Hematopoietic multipotent progenitor cell (in vitro differentiated cells): ENCODE results near the gene IL21. TPM values are rescaled to one million over a fixed set of nuclear protein-coding genes. Genes with fewer than 3 reads are reported as not detected.
"Not testable (repeated sequence)": the region's sequence is repeated elsewhere in the genome, so short reads cannot be mapped to it uniquely, and the experiment has no call there.

Source experiments
- DNase-seq, 3 donors: peaks; one replicate each; pipeline ENCODE4 v3.0.0-alpha.2; 2011 to 2015; ENCODE audit warnings: low read depth in 2 of 3, low spot score in 2 of 3
- total RNA-seq: library from RNA; depleted of rRNA; stranded (reverse); fragments of >200 nt; gene quantifications from one replicate; pipeline ENCODE4 v1.2.3, GENCODE V29; 2012

The IL21 gene
- total RNA-seq, 1 donor, result not detected

DNA sequence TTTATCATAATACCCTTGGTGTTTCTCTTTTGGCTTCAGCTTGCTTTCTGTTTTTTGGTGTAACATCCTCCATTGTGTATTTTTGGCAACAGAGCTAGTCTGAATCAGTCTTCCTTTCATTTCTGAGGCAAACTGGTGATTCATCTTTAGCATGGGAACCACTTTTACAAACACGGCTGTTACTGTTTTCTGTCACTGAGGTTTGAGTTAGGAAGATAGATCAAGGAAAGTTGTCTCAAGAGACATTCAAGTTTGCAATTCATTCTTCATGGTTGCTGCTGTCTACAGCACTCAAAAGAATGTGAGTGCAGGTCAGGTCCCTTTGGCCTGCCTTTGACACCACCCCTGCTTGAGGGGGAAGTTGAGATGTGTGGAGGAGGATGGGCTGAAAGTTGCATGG is 36.3 kb downstream of the IL21 start:
- no peak for DNase-seq

DNA sequence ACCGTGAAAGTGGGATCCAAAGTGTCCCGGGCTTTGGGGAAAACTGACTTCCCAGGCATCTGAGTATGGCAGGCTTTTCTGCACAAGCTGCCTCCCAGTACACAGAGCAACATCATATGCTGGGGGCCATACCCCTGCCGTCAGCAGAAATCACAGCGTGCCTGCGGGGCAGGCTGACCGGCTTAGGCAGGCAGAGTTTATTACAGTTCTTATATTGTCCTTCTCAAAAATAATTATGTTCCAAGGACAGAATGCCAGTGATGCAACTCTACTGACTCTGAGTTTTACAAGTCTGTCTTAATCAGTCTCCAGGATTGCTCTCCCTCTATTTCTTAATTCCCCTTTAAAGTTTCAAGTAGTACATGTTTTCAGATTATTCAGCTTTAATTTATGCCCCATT is 37.0 kb downstream of the IL21 start:
- DNase-seq, result no peak

DNA sequence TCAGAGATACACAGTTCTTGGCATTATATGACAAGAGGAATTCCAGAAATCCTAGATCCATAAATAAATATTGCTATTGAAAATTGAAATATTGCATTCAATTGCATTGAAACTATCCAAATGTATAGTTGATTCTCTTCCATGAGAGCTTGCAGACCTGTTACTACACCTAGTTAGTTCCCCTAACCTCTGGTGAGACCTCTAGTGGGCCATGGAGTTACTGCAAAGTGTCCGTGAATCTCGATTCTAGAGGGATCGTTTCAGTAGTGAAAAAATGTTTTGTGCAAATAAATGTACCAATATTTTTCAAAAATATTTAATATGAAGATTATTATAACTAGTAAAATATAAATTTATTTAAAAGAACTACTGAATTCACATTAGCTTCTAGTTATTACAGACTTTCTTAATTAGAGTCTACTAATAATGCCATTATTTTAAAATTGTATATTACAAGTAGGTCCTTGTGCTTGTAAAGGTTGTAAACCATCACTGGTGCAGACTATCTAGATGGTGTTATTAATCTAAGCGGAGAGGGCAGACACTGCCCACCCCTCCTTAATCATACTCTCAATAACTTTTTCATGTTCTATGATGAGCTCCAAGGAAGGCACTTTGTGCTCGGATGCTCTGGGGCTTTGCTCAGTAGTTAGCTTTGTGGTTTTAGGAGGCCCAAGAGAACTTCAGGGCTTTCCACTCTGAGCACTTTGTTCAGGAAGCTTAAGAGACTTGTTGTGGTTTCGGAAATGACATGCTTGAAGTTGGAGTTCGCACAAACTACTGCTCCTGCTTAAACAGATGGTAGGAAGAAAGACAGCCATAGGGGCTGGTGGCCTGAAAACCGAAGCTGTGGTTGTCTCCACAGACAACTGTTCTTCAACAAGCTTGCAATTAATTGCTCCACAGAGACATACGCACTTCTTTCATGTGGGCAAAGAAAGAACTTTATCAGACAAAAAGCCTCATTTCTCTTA is 42.8 kb downstream of the IL21 start:
- DNase-seq, result peak; percentile 64 to 92 (median 73)

DNA sequence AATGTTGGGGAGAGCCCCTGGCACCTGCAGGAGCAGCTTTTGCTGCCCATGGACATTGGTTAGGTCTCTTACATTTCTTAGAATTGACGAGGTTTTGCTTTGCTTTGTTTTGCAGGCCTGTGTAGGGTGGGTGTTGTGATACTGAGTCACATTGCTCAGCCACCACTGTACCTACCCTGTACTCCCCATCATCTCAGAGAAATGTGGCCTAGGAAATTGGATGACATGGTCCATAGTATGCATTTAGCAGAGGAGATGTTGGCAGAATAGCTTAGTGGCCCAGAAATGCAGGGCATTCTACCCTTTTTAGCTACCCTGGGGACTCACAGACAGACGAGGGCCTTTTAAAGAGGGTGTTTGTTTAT is 43.7 kb downstream of the IL21 start:
- no peak for DNase-seq

DNA sequence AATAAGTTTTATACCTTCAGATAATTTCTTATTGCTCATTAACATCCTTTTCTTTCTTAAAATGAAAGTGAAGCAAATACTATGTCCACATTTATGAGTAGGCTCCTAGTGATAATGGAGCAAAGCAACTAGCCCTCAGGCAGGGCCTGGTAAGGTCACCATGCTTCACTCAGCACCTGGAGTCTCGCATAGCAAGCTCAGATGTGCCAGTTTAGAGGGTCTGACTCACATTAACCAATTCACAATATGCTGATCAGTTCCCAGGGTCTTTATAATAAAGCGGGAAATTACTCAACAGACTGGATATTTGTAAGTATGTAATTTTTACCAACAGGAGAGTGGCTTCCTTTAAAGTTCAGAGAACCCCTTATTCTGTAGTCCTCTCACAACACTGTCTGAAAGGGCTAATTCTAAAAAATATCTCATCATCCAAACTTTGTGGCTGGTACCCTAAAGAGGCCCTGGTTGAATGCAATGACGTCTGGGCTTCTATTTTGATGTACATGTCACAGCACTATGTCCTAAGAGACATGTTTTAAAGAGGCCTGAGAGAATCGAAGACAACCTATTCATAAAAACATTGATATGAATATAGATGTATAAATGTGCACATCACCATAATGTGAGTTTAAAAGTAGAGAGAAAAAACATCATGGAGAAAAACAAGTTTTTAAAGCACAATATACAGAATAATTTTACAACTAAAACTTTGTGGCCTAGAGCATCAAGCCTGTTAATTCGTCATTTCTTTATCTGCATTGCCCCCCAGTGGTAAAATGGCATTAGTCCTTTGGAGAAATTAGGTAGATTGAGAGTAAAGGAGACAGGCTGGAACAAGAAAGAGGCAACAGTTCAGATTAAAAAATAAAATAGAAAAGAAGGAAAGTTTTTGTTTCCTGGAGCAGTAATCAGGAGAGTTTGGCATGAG is 44.3 kb downstream of the IL21 start:
- DNase-seq, result peak; percentile 34 to 89 (median 52)

DNA sequence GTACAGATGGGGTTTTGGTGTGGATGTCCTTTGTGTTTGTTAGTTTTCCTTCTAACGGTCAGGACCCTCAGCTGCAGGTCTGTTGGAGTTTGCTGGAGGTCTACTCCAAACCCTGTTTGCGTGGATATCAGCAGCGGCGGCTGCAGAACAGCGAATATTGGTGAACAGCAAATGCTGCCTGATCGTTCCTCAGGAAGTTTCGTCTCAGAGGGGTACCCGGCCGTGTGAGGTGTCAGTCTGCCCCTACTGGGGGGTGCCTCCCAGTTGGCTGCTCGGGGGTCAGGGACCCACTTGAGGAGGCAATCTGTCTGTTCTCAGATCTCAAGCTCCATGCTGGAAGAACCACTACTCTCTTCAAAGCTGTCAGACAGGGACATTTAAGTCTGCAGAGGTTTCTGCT is 46.5 kb downstream of the IL21 start:
- not testable (repeated sequence) for DNase-seq

DNA sequence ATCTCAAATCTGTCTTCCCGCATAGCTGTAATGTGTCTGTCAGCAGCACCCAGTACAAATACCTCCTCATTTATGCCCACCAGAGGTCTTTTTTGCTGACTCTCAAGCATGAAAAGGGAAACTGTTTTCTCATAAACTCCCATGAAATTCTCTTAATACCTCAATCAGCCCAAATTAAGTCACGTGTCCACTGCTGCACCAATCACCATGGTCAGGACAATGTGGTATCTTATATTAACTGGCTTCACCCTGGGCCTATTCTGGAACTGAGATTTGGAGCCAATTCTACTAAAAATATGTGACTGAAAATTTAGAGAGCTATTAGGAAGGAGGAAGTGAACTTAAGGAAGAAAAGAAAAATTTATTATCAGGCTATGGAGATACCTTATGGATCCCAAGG is 58.4 kb downstream of the IL21 start:
- DNase-seq, result no peak

Other genes with a start within 250 kb of the IL21 start
- gene ADAD1, start 242.1 kb downstream of the IL21 start, total RNA-seq, result not detected
- gene IL2, start 164.3 kb downstream of the IL21 start, total RNA-seq, result not detected
- gene BBS12, start 111.6 kb upstream of the IL21 start, total RNA-seq, result 1.6 TPM
- gene FGF2, start 205.8 kb upstream of the IL21 start, total RNA-seq, result under 0.01 TPM